Liver (tissue), 3 donors: ENCODE measurements around the gene GRB7.

Experiments used
- EGR1 ChIP-seq, 2 donors: IDR thresholded peaks; 2 replicates each; pipeline ENCODE4 v1.6.1; 2016 to 2018; ENCODE audit warnings: antibody characterized with exemption in 2 of 2, low read depth in 2 of 2
- FOXA1 ChIP-seq: IDR thresholded peaks from 2 replicates; pipeline ENCODE4 v1.6.1; 2016; ENCODE audit warnings: antibody characterized with exemption
- GABPA ChIP-seq, 2 donors: IDR thresholded peaks in 1 of 2; conservative IDR thresholded peaks in 1 of 2; 2 replicates each; pipeline ENCODE4 v1.6.1; 2016; ENCODE audit warnings: antibody characterized with exemption in 2 of 2, mild to moderate bottlenecking in 1 of 2, moderate library complexity in 1 of 2
- JUND ChIP-seq, 2 donors: IDR thresholded peaks; 2 replicates each; pipeline ENCODE4 v1.6.1; 2016; ENCODE audit warnings: antibody characterized with exemption in 2 of 2
- SP1 ChIP-seq: IDR thresholded peaks from 2 replicates; pipeline ENCODE4 v1.6.1; 2018; ENCODE audit warnings: antibody characterized with exemption, mild to moderate bottlenecking
- TAF1 ChIP-seq: conservative IDR thresholded peaks from 2 replicates; pipeline ENCODE4 v1.6.1; 2016; ENCODE audit warnings: antibody characterized with exemption, mild to moderate bottlenecking
- YY1 ChIP-seq: IDR thresholded peaks from 2 replicates; pipeline ENCODE4 v1.6.1; 2016; ENCODE audit warnings: antibody characterized with exemption, mild to moderate bottlenecking
- TF ChIP-seq, protein P1 (sequence below): IDR thresholded peaks from 2 replicates; pipeline ENCODE4 v1.6.1; 2016; ENCODE audit warnings: antibody characterized with exemption
- TF ChIP-seq, protein P2 (sequence below): fragments of 150-350 bp; IDR thresholded peaks from 2 replicates; pipeline ENCODE4 v1.5.1; 2017; ENCODE audit warnings: improper control_type of control experiment, low read depth, low read length; ENCODE audit not compliant: missing input control
- TF ChIP-seq, protein P3 (sequence below): IDR thresholded peaks from 2 replicates; pipeline ENCODE4 v1.6.1; 2016; ENCODE audit warnings: antibody characterized with exemption
- TF ChIP-seq, protein P4 (sequence below): IDR thresholded peaks from 2 replicates; pipeline ENCODE4 v1.6.1; 2016; ENCODE audit warnings: antibody characterized with exemption
- TF ChIP-seq, protein P5 (sequence below): IDR thresholded peaks from 2 replicates; pipeline ENCODE4 v1.6.1; 2016; ENCODE audit warnings: antibody characterized with exemption, mild to moderate bottlenecking
- donor health status: healthy.
- donor health status: healthy.

DNA sequence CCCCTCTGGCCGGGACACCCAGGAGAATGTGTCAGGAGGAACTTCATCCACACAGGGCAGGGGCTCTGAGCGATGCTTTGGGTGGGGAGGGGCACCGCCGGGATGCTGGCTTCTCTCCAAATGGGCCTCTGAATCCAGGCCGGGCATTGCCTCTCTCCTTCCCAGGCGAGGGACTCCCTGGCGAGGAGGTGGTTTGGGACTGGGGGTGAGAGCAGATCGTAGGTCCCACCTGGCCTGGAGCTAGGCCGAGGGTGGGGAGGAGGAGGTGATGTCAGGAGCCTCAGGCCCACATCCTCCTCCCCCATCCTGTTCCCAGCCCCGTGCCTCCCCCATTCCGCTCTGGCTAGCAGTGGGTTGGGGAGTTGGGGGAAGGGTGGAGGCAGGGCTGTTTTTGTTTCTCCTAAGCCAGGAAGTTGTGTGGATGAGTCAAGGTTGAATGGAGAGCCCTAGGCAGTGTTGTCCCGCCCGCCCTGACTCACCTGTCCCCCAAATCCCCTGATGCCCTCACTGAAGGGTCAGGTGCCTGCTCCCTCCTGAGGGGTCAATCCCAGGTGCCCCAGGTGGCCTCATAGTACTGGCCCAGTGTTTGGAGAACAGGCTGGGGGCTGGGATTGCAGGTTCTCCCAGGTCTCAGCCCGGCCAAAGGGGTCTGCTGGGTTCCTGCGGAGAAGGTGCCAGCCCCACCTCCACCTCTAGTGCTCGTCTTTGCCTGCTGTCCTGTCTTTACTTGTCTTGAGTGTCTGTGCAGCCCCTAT lies 2.8 kb downstream of the GRB7 start:
- no peak for TF ChIP-seq SP1
- TF ChIP-seq, protein P1, sequence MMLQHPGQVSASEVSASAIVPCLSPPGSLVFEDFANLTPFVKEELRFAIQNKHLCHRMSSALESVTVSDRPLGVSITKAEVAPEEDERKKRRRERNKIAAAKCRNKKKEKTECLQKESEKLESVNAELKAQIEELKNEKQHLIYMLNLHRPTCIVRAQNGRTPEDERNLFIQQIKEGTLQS: no peak
- TF ChIP-seq, protein P2, sequence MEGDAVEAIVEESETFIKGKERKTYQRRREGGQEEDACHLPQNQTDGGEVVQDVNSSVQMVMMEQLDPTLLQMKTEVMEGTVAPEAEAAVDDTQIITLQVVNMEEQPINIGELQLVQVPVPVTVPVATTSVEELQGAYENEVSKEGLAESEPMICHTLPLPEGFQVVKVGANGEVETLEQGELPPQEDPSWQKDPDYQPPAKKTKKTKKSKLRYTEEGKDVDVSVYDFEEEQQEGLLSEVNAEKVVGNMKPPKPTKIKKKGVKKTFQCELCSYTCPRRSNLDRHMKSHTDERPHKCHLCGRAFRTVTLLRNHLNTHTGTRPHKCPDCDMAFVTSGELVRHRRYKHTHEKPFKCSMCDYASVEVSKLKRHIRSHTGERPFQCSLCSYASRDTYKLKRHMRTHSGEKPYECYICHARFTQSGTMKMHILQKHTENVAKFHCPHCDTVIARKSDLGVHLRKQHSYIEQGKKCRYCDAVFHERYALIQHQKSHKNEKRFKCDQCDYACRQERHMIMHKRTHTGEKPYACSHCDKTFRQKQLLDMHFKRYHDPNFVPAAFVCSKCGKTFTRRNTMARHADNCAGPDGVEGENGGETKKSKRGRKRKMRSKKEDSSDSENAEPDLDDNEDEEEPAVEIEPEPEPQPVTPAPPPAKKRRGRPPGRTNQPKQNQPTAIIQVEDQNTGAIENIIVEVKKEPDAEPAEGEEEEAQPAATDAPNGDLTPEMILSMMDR: no peak
- TF ChIP-seq TAF1: no peak
- TF ChIP-seq, protein P3, sequence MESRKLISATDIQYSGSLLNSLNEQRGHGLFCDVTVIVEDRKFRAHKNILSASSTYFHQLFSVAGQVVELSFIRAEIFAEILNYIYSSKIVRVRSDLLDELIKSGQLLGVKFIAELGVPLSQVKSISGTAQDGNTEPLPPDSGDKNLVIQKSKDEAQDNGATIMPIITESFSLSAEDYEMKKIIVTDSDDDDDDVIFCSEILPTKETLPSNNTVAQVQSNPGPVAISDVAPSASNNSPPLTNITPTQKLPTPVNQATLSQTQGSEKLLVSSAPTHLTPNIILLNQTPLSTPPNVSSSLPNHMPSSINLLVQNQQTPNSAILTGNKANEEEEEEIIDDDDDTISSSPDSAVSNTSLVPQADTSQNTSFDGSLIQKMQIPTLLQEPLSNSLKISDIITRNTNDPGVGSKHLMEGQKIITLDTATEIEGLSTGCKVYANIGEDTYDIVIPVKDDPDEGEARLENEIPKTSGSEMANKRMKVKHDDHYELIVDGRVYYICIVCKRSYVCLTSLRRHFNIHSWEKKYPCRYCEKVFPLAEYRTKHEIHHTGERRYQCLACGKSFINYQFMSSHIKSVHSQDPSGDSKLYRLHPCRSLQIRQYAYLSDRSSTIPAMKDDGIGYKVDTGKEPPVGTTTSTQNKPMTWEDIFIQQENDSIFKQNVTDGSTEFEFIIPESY: no peak
- TF ChIP-seq GABPA (IDR thresholded peaks at IDR 0.05 in 1 of 2, conservative IDR thresholded peaks at IDR 0.05 in 1 of 2): no peak
- TF ChIP-seq FOXA1: no peak
- TF ChIP-seq, protein P4, sequence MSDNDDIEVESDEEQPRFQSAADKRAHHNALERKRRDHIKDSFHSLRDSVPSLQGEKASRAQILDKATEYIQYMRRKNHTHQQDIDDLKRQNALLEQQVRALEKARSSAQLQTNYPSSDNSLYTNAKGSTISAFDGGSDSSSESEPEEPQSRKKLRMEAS: no peak
- TF ChIP-seq EGR1 (IDR thresholded peaks at IDR 0.05; ENCODE audit: low read depth in 2 of 2): no peak
- TF ChIP-seq JUND (IDR thresholded peaks at IDR 0.05): no peak
- TF ChIP-seq, protein P5, sequence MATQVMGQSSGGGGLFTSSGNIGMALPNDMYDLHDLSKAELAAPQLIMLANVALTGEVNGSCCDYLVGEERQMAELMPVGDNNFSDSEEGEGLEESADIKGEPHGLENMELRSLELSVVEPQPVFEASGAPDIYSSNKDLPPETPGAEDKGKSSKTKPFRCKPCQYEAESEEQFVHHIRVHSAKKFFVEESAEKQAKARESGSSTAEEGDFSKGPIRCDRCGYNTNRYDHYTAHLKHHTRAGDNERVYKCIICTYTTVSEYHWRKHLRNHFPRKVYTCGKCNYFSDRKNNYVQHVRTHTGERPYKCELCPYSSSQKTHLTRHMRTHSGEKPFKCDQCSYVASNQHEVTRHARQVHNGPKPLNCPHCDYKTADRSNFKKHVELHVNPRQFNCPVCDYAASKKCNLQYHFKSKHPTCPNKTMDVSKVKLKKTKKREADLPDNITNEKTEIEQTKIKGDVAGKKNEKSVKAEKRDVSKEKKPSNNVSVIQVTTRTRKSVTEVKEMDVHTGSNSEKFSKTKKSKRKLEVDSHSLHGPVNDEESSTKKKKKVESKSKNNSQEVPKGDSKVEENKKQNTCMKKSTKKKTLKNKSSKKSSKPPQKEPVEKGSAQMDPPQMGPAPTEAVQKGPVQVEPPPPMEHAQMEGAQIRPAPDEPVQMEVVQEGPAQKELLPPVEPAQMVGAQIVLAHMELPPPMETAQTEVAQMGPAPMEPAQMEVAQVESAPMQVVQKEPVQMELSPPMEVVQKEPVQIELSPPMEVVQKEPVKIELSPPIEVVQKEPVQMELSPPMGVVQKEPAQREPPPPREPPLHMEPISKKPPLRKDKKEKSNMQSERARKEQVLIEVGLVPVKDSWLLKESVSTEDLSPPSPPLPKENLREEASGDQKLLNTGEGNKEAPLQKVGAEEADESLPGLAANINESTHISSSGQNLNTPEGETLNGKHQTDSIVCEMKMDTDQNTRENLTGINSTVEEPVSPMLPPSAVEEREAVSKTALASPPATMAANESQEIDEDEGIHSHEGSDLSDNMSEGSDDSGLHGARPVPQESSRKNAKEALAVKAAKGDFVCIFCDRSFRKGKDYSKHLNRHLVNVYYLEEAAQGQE: no peak
- no peak for TF ChIP-seq YY1
